PC-3 (cell line): Measurements from ENCODE around the gene TEX55. TPM values are rescaled to one million over a fixed set of nuclear protein-coding genes. Genes with fewer than 3 reads are reported as not detected.

ENCODE experiments used
- total RNA-seq: library from RNA; depleted of rRNA; stranded (reverse); fragments of >200 nt; gene quantifications from 2 replicates; pipeline ENCODE4 v1.2.3, GENCODE V29; 2014; rRNA removed

The TEX55 gene
- total RNA-seq, 1 experiment from 2014 or later, result 0.33 TPM

Other genes with a start within 250 kb of the TEX55 start
- 0.66 TPM in 1 of 2 replicates, not detected in the other for gene IGSF11, start 111.3 kb upstream of the TEX55 start, total RNA-seq
- 0.04 TPM in 1 of 2 replicates, not detected in the other for gene UPK1B, start 27.4 kb downstream of the TEX55 start, total RNA-seq
- gene B4GALT4, start 94.7 kb downstream of the TEX55 start, total RNA-seq, result 37.6 and 40.8 TPM in 2 replicates
- gene ARHGAP31, start 148.2 kb downstream of the TEX55 start, total RNA-seq, result 7.5 and 7.8 TPM in 2 replicates